Adrenal gland (tissue), 5 donors: ENCODE data around the gene SOD1.

Experiments
- CTCF ChIP-seq, 6 experiments: fragments of 450-650 bp in 4 of 6; fragments of 200-600 bp in 2 of 6; sonication (generic) in 1 of 6; IDR thresholded peaks; 1 replicate in 5 of 6; 2 replicates in 1 of 6; pipeline versions ENCODE4 v1.5.1 to v1.8.0; 2016 to 2021; ENCODE audit warnings: antibody characterized with exemption in 6 of 6, mild to moderate bottlenecking in 2 of 6, moderate library complexity in 1 of 6
- POLR2A ChIP-seq, 2 donors: fragments of 450-650 bp; IDR thresholded peaks; one replicate each; pipeline ENCODE4 v1.6.1; 2017; ENCODE audit warnings: antibody characterized with exemption in 2 of 2, mild to moderate bottlenecking in 2 of 2, moderate library complexity in 1 of 2
- donor health status: DM: no; HTN: no; CAD: no.

GRCh38 chr21:31634993-31635392 lies 24.5 kb upstream of the SOD1 start:
- TF ChIP-seq CTCF (IDR thresholded peaks at IDR 0.05) (no peak), POLR2A (IDR thresholded peaks at IDR 0.05) (no peak)
